ENCODE results near the gene LRBA.

Gene LRBA

DNA sequence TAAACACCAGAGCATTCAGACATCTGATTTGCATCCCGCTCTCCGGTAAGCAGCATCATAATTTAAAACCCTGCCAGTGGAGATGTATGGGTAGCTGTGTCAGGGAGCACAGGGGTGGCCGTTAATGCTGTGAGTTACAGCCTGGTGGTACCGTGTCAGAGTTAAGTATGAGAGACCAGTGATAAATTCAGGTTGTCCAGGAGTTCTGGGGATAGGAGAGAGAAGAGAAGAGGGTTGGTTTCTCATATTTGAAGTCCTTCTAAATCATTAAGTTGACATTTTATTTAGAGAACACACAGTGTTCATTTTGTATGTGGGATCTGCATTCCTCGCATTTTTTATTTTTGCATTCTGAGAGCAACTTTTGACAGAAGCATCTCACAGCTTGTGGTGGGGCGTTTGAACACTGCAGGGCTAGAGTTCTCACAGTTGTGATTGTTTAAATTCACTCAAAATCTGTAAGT lies 779.2 kb downstream of the LRBA start:
- Histone ChIP-seq H3K9me2 (ENCODE audit: low read depth, low read length) (no peaks in the 10 kb centered on the region), H3F3A (ENCODE audit: insufficient read depth, low read length) (no peaks in the 10 kb centered on the region), H3K4me3 (ENCODE audit: low read depth, low read length, poor library complexity, severe bottlenecking) (no peak overlapping the region), H3K79me2 (ENCODE audit: insufficient read depth, low read length) (no peaks in the 10 kb centered on the region), H3K4me2 (ENCODE audit: low read length) (no peak overlapping the region), H3K27ac (ENCODE audit: low read depth, low read length, poor library complexity, severe bottlenecking) (no peak overlapping the region), H3K9me3 (ENCODE audit: low read length) (no peaks in the 10 kb centered on the region), H3K36me3 (ENCODE audit: insufficient read depth, low read length) (no peaks in the 10 kb centered on the region), H3K4me1 (ENCODE audit: insufficient read depth, low read length, severe bottlenecking) (no peaks in the 10 kb centered on the region), H3K9ac (ENCODE audit: low read length) (no peak overlapping the region), H2AFZ (ENCODE audit: low read length) (no peak overlapping the region), H4K20me1 (ENCODE audit: insufficient read depth, low read length) (no peaks in the 10 kb centered on the region), H3K27me3 (ENCODE audit: insufficient read depth, low read length) (peaks cover 3% of the 10 kb centered on the region)
- TF ChIP-seq EZH2 (IDR thresholded peaks at IDR 0.05; ENCODE audit: borderline replicate concordance, low read length), result no peak
- TF ChIP-seq, protein P1, sequence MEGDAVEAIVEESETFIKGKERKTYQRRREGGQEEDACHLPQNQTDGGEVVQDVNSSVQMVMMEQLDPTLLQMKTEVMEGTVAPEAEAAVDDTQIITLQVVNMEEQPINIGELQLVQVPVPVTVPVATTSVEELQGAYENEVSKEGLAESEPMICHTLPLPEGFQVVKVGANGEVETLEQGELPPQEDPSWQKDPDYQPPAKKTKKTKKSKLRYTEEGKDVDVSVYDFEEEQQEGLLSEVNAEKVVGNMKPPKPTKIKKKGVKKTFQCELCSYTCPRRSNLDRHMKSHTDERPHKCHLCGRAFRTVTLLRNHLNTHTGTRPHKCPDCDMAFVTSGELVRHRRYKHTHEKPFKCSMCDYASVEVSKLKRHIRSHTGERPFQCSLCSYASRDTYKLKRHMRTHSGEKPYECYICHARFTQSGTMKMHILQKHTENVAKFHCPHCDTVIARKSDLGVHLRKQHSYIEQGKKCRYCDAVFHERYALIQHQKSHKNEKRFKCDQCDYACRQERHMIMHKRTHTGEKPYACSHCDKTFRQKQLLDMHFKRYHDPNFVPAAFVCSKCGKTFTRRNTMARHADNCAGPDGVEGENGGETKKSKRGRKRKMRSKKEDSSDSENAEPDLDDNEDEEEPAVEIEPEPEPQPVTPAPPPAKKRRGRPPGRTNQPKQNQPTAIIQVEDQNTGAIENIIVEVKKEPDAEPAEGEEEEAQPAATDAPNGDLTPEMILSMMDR (IDR thresholded peaks at IDR 0.05; ENCODE audit: low read length), result no peak

- H3K79me2 ChIP-seq (ENCODE audit: insufficient read depth, low read length), result no peaks in the 10 kb centered on the region
- H3K27me3 ChIP-seq (ENCODE audit: insufficient read depth, low read length), result peaks cover 3% of the 10 kb centered on the region
- H3K4me3 ChIP-seq (ENCODE audit: low read depth, low read length, poor library complexity, severe bottlenecking), result no peak overlapping the region
- H2AFZ ChIP-seq (ENCODE audit: low read length), result no peak overlapping the region
- no peaks in the 10 kb centered on the region for H3F3A ChIP-seq (ENCODE audit: insufficient read depth, low read length)
- no peak overlapping the region for H3K9ac ChIP-seq (ENCODE audit: low read length)
- TF ChIP-seq, protein P1 (IDR thresholded peaks at IDR 0.05; ENCODE audit: low read length), result no peak
- TF ChIP-seq EZH2 (IDR thresholded peaks at IDR 0.05; ENCODE audit: borderline replicate concordance, low read length), result no peak
- H4K20me1 ChIP-seq (ENCODE audit: insufficient read depth, low read length), result no peaks in the 10 kb centered on the region
- no peaks in the 10 kb centered on the region for H3K9me2 ChIP-seq (ENCODE audit: low read depth, low read length)
- no peaks in the 10 kb centered on the region for H3K36me3 ChIP-seq (ENCODE audit: insufficient read depth, low read length)
- no peak overlapping the region for H3K27ac ChIP-seq (ENCODE audit: low read depth, low read length, poor library complexity, severe bottlenecking)
- no peak overlapping the region for H3K4me2 ChIP-seq (ENCODE audit: low read length)
- no peaks in the 10 kb centered on the region for H3K9me3 ChIP-seq (ENCODE audit: low read length)
- H3K4me1 ChIP-seq (ENCODE audit: insufficient read depth, low read length, severe bottlenecking), result no peaks in the 10 kb centered on the region
Measured at GRCh38 chr4:150235317-150235716, 779.8 kb downstream of the LRBA start.

DNA sequence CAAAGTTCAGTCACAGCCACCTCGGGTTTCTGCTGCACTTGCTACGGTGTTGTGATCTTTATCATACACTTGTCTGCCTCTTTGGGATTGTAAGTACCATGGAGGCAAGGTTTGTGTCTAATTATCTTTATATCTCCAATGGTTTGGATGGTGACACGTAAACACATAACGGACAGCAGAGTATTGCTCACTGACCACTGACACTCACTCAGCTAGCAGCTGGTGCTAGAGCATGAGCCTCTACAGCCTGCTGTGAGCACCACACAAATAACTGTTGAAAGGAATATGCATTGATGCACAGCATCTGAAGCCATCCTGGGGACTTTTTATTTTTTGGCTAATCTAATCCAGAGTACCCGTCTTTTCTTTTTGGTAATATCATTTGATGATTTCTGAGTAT lies 780.8 kb downstream of the LRBA start:
- no peaks in the 10 kb centered on the region for H3K9me3 ChIP-seq (ENCODE audit: low read length)
- H3K4me1 ChIP-seq (ENCODE audit: insufficient read depth, low read length, severe bottlenecking), result no peaks in the 10 kb centered on the region
- no peak overlapping the region for H3K9ac ChIP-seq (ENCODE audit: low read length)
- no peaks in the 10 kb centered on the region for H3K79me2 ChIP-seq (ENCODE audit: insufficient read depth, low read length)
- H3K36me3 ChIP-seq (ENCODE audit: insufficient read depth, low read length), result no peaks in the 10 kb centered on the region
- H3K27me3 ChIP-seq (ENCODE audit: insufficient read depth, low read length), result peaks cover 2% of the 10 kb centered on the region
- no peaks in the 10 kb centered on the region for H3K9me2 ChIP-seq (ENCODE audit: low read depth, low read length)
- H3K27ac ChIP-seq (ENCODE audit: low read depth, low read length, poor library complexity, severe bottlenecking), result no peak overlapping the region
- no peak overlapping the region for H3K4me2 ChIP-seq (ENCODE audit: low read length)
- H3K4me3 ChIP-seq (ENCODE audit: low read depth, low read length, poor library complexity, severe bottlenecking), result no peak overlapping the region
- TF ChIP-seq EZH2 (IDR thresholded peaks at IDR 0.05; ENCODE audit: borderline replicate concordance, low read length), result no peak
- TF ChIP-seq, protein P1 (IDR thresholded peaks at IDR 0.05; ENCODE audit: low read length), result no peak
- H2AFZ ChIP-seq (ENCODE audit: low read length), result no peak overlapping the region
- H3F3A ChIP-seq (ENCODE audit: insufficient read depth, low read length), result no peaks in the 10 kb centered on the region
- H4K20me1 ChIP-seq (ENCODE audit: insufficient read depth, low read length), result no peaks in the 10 kb centered on the region

Data from OCI-LY1 (cell line).